HG02588 (cell line): ENCODE measurements around the gene DDX3X.
"Not testable (repeated sequence)": the region's sequence is repeated elsewhere in the genome, so short reads cannot be mapped to it uniquely, and the experiment has no call there.

ENCODE experiments used
- ATAC-seq: cut with Tn5 transposase; IDR thresholded peaks from one replicate; pipeline ENCODE4 v1.9.1; 2021; ENCODE audit warnings: mild to moderate bottlenecking, moderate library complexity; ENCODE audit not compliant: unreplicated experiment

The DDX3X gene

GRCh38 chrX:41411222-41411621 lies 77.3 kb downstream of the DDX3X start:
- not testable (repeated sequence) for ATAC-seq

GRCh38 chrX:41412261-41413081 lies 78.5 kb downstream of the DDX3X start:
- ATAC-seq: no peak
